Osteoblast (primary cell): ENCODE measurements around the gene VWCE. TPM values are rescaled to one million over a fixed set of nuclear protein-coding genes. Genes with fewer than 3 reads are reported as not detected.

Source experiments
- DNase-seq: peaks from one replicate; pipeline ENCODE4 v3.0.0; 2011; ENCODE audit warnings: low spot score, mixed read lengths; ENCODE audit not compliant: insufficient read length; ENCODE audit errors: missing footprints
- H2AFZ ChIP-seq: 2 replicates; pipeline ENCODE4 v1.6.0; 2011; ENCODE audit warnings: mild to moderate bottlenecking, low read length
- H3K27ac ChIP-seq: 2 replicates; pipeline ENCODE4 v1.5.1; 2011; ENCODE audit warnings: mild to moderate bottlenecking, low read depth, low read length, moderate library complexity
- H3K27me3 ChIP-seq: 2 replicates; pipeline ENCODE4 v1.6.0; 2012; ENCODE audit warnings: mild to moderate bottlenecking, control low read depth, inconsistent platforms, low read length, moderate library complexity; ENCODE audit not compliant: insufficient read depth
- H3K36me3 ChIP-seq: 2 replicates; pipeline ENCODE4 v1.5.1; 2011; ENCODE audit warnings: mild to moderate bottlenecking, low read length, control low read depth, moderate library complexity; ENCODE audit not compliant: insufficient read depth
- H3K4me1 ChIP-seq: 2 replicates; pipeline ENCODE4 v1.5.1; 2011; ENCODE audit warnings: mild to moderate bottlenecking, low read length, control low read depth, moderate library complexity; ENCODE audit not compliant: insufficient read depth
- H3K4me2 ChIP-seq: 2 replicates; pipeline ENCODE4 v1.6.0; 2011; ENCODE audit warnings: mild to moderate bottlenecking, low read length; ENCODE audit not compliant: insufficient read depth
- H3K4me3 ChIP-seq: fragments of 200-600 bp; sonication (generic); 3 replicates; pipeline ENCODE4 v1.5.1; 2012; ENCODE audit warnings: mild to moderate bottlenecking, low read length, inconsistent platforms; ENCODE audit not compliant: insufficient read depth
- H3K79me2 ChIP-seq: 2 replicates; pipeline ENCODE4 v1.6.0; 2012; ENCODE audit warnings: mild to moderate bottlenecking, low read length, control low read depth, inconsistent platforms; ENCODE audit not compliant: insufficient read depth
- H3K9me3 ChIP-seq: 2 replicates; pipeline ENCODE4 v1.5.1; 2011; ENCODE audit warnings: low read depth, low read length, control low read depth
- H4K20me1 ChIP-seq: 2 replicates; pipeline ENCODE4 v1.6.0; 2012; ENCODE audit warnings: mild to moderate bottlenecking, low read length, control low read depth; ENCODE audit not compliant: insufficient read depth
- CTCF ChIP-seq: IDR thresholded peaks from 2 replicates; pipeline ENCODE4 v1.5.1; 2011; ENCODE audit warnings: mild to moderate bottlenecking, low read depth, low read length, moderate library complexity; ENCODE audit errors: extremely low read depth
- total RNA-seq: library from RNA; depleted of rRNA; stranded (reverse); fragments of >200 nt; gene quantifications from 2 replicates; pipeline ENCODE4 v1.2.3, GENCODE V29; 2012

VWCE gene
- total RNA-seq, 1 donor: 4.7 TPM

DNA sequence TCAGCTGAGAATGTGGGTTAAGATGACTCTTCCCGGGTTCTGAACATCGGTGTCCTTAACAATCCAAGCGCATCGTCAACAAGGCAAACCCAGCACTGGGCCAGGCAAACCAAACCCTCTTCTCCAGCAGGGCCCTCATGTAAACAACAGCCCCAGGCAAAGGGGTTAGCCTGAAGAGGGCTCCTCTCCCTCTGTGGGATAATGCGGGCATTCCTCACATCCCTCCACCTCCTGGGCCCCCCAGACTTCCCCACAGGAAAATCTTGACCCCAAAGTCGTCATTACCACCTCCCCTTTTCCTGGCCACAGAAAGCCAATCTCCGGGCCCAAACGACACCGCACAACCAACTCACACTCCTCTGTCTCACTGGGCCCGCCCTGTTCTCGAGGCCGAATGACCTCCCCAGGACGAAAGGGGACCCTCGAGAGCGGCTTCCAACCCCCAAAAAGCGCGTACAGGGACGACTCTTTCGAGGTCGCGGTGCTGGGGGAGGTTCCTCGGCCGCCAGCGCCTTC lies 37.2 kb upstream of the VWCE start:
- Histone ChIP-seq H3K27me3 (no peaks in the 10 kb centered on the region), H3K4me3 (peak overlapping the region; percentile 91), H2AFZ (peak overlapping the region; percentile 90), H3K4me1 (peaks cover 46% of the 10 kb centered on the region), H3K9me3 (no peaks in the 10 kb centered on the region), H3K36me3 (peaks cover 25% of the 10 kb centered on the region), H4K20me1 (peaks cover 39% of the 10 kb centered on the region), H3K4me2 (peak overlapping the region; percentile 98), H3K79me2 (peaks cover 58% of the 10 kb centered on the region), H3K27ac (peak overlapping the region; percentile 91)
- peak; percentile 85 for DNase-seq
- TF ChIP-seq CTCF: no peak

- no peaks in the 10 kb centered on the region for H3K9me3 ChIP-seq
- peaks cover 42% of the 10 kb centered on the region for H4K20me1 ChIP-seq
- peaks cover 65% of the 10 kb centered on the region for H3K79me2 ChIP-seq
- H3K4me3 ChIP-seq: peak overlapping the region; percentile 91
- H2AFZ ChIP-seq: no peak overlapping the region
- TF ChIP-seq CTCF: no peak
- H3K27ac ChIP-seq: peak overlapping the region; percentile 91
- H3K36me3 ChIP-seq: peaks cover 32% of the 10 kb centered on the region
- peak overlapping the region; percentile 98 for H3K4me2 ChIP-seq
- no peaks in the 10 kb centered on the region for H3K27me3 ChIP-seq
- H3K4me1 ChIP-seq: peaks cover 46% of the 10 kb centered on the region
- peak; percentile 71 for DNase-seq
Measured at GRCh38 chr11:61331651-61332050, 36.5 kb upstream of the VWCE start.

DNA sequence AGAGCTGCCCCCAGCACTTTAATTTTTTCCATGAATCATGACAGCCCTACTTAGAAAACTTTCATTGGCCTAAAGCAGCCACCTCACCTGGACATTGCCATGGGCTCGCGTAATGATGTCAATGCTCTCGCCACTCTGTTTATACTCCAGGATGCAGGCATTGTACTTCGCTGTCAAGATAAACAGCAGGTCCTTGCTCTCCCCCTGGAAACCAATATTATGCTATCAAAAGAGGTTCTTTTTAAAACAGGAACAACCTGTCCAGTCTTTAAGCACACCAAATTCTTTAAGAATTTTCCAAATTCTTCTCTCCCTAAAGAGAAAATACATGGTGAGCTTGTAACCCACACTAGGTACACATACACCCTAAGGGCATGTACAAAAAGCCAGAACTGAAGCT lies 34.8 kb upstream of the VWCE start:
- no peak overlapping the region for H3K27ac ChIP-seq
- H3K4me2 ChIP-seq: no peak overlapping the region
- no peak for TF ChIP-seq CTCF
- DNase-seq: peak; percentile 17
- H4K20me1 ChIP-seq: peaks cover 44% of the 10 kb centered on the region
- H3K36me3 ChIP-seq: peaks cover 48% of the 10 kb centered on the region
- H3K4me1 ChIP-seq: peaks cover 39% of the 10 kb centered on the region
- H2AFZ ChIP-seq: no peak overlapping the region
- no peaks in the 10 kb centered on the region for H3K9me3 ChIP-seq
- H3K4me3 ChIP-seq: no peak overlapping the region
- H3K79me2 ChIP-seq: peaks cover 82% of the 10 kb centered on the region
- H3K27me3 ChIP-seq: no peaks in the 10 kb centered on the region

DNA sequence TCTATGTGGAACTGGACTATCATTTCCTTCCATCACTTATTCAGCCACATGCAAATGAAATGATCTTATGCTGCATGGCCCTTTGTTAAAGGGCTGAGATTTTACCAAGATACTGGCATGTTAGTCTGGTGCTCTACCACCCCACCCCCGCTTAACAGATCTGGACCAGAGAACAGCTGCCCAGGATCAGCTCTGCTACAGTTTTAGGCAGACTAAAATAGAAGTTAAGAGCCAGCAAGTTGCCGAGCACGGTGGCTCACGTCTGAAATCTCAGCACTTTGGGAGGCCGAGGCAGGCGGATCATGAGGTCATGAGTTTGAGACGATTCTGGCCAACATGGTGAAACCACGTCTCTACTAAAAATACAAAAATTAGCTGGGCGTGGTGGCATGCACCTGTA lies 33.2 kb upstream of the VWCE start:
- TF ChIP-seq CTCF: no peak
- peaks cover 24% of the 10 kb centered on the region for H3K4me1 ChIP-seq
- H3K79me2 ChIP-seq: peaks cover 87% of the 10 kb centered on the region
- H3K27ac ChIP-seq: peak overlapping the region; percentile 49
- DNase-seq: no peak
- no peaks in the 10 kb centered on the region for H3K27me3 ChIP-seq
- H3K4me3 ChIP-seq: no peak overlapping the region
- peaks cover 62% of the 10 kb centered on the region for H3K36me3 ChIP-seq
- H4K20me1 ChIP-seq: peaks cover 44% of the 10 kb centered on the region
- no peaks in the 10 kb centered on the region for H3K9me3 ChIP-seq
- no peak overlapping the region for H2AFZ ChIP-seq
- no peak overlapping the region for H3K4me2 ChIP-seq
